Mesodermal cell (in vitro differentiated cells): ENCODE measurements around the gene ORAI2.
"Not testable (repeated sequence)": the region's sequence is repeated elsewhere in the genome, so short reads cannot be mapped to it uniquely, and the experiment has no call there.

Source experiments
- H3K27ac ChIP-seq: 2 replicates; pipeline ENCODE4 v1.7.0; 2013; ENCODE audit warnings: mild to moderate bottlenecking, low read depth, low read length, moderate library complexity; ENCODE audit not compliant: severe bottlenecking
- H3K36me3 ChIP-seq: 2 replicates; pipeline ENCODE4 v1.7.1; 2013; ENCODE audit warnings: mild to moderate bottlenecking, low read length, moderate library complexity; ENCODE audit not compliant: control insufficient read depth, insufficient read depth
- H3K4me1 ChIP-seq: one replicate; pipeline ENCODE4 v1.7.1; 2013; ENCODE audit warnings: mild to moderate bottlenecking, low read length; ENCODE audit not compliant: insufficient read depth, control insufficient read depth, poor library complexity, severe bottlenecking
- H3K4me3 ChIP-seq: 2 replicates; pipeline ENCODE4 v1.7.0; 2013; ENCODE audit warnings: low read length, control low read depth, mild to moderate bottlenecking; ENCODE audit not compliant: insufficient read depth, poor library complexity, severe bottlenecking; ENCODE audit errors: extremely low read depth
- H3K9me3 ChIP-seq: 2 replicates; pipeline ENCODE4 v1.7.1; 2013; ENCODE audit warnings: mild to moderate bottlenecking, low read length, moderate library complexity; ENCODE audit not compliant: control insufficient read depth
- WGBS, 2 experiments: methylation state at CpG; one replicate each; pipeline ENCODE4 v1.1.5; 2013; ENCODE audit warnings: missing lambda C conversion rate in 2 of 2; ENCODE audit not compliant: insufficient coverage in 2 of 2; 5-methylcytosine and 5-hydroxymethylcytosine counted together

ORAI2 gene

GRCh38 chr7:102469972-102470825 lies 36.8 kb downstream of the ORAI2 start:
- Histone ChIP-seq H3K4me1 (no peaks in the 10 kb centered on the region), H3K9me3 (no peaks in the 10 kb centered on the region), H3K27ac (no peak overlapping the region), H3K4me3 (no peak overlapping the region), H3K36me3 (peaks cover 31% of the 10 kb centered on the region)
- WGBS, 2 experiments = 84 to 89% methylated on average over 15 of the region's 20 CpGs

GRCh38 chr7:102471791-102472125 lies 38.4 kb downstream of the ORAI2 start:
- H3K9me3 ChIP-seq = no peaks in the 10 kb centered on the region
- H3K36me3 ChIP-seq = peaks cover 28% of the 10 kb centered on the region
- H3K4me1 ChIP-seq = no peaks in the 10 kb centered on the region
- H3K27ac ChIP-seq = no peak overlapping the region
- WGBS, 2 experiments = 94% methylated on average over 5 of the region's 6 CpGs
- no peak overlapping the region for H3K4me3 ChIP-seq

- Histone ChIP-seq H3K4me3 (no peak overlapping the region), H3K27ac (no peak overlapping the region), H3K36me3 (peaks cover 25% of the 10 kb centered on the region), H3K9me3 (no peaks in the 10 kb centered on the region), H3K4me1 (no peaks in the 10 kb centered on the region)
- WGBS, 2 experiments = 91 to 92% methylated on average over 20 to 21 of the region's 31 CpGs
These were observed 39.0 kb downstream of the ORAI2 start for GRCh38 chr7:102472126-102473041.

GRCh38 chr7:102473271-102473991 lies 40.1 kb downstream of the ORAI2 start:
- Histone ChIP-seq H3K36me3 (peaks cover 25% of the 10 kb centered on the region), H3K4me3 (no peak overlapping the region), H3K9me3 (no peaks in the 10 kb centered on the region), H3K4me1 (no peaks in the 10 kb centered on the region), H3K27ac (no peak overlapping the region)
- 96 to 98% methylated on average over 9 to 18 of the region's 23 CpGs for WGBS, 2 experiments

GRCh38 chr7:102474116-102474515 lies 40.7 kb downstream of the ORAI2 start:
- peaks cover 25% of the 10 kb centered on the region for H3K36me3 ChIP-seq
- H3K27ac ChIP-seq, H3K4me1 ChIP-seq, H3K9me3 ChIP-seq, H3K4me3 ChIP-seq: not testable (repeated sequence)
- WGBS, 2 experiments = no CpG with 5 or more reads among the region's 14 CpGs

- not testable (repeated sequence) for H3K4me1 ChIP-seq, H3K4me3 ChIP-seq, H3K27ac ChIP-seq, H3K9me3 ChIP-seq
- H3K36me3 ChIP-seq = peaks cover 22% of the 10 kb centered on the region
- 100% methylated on average over 2 of the region's 19 CpGs; no CpG with 5 or more reads in 1 of the 2 experiments for WGBS, 2 experiments
These were observed 41.5 kb downstream of the ORAI2 start for GRCh38 chr7:102474736-102475435.

- not testable (repeated sequence) for H3K4me1 ChIP-seq, H3K9me3 ChIP-seq, H3K27ac ChIP-seq, H3K36me3 ChIP-seq
- 0% methylated on average over 5 of the region's 72 CpGs; no CpG with 5 or more reads in 1 of the 2 experiments for WGBS, 2 experiments
- peak within 1 kb of the TSS; percentile 33 for H3K4me3 ChIP-seq
These were observed 45.2 kb downstream of the ORAI2 start, which contains the start of gene POLR2J for GRCh38 chr7:102478314-102479208. TSS of gene POLR2J (minus strand) at chr7:102478922. CDS start at chr7:102478860, 62 bp downstream.

GRCh38 chr7:102479209-102479584 lies 45.8 kb downstream of the ORAI2 start:
- WGBS, 2 experiments = no CpG with 5 or more reads among the region's 10 CpGs
- not testable (repeated sequence) for H3K36me3 ChIP-seq, H3K4me3 ChIP-seq, H3K27ac ChIP-seq, H3K4me1 ChIP-seq, H3K9me3 ChIP-seq

GRCh38 chr7:102479982-102480637 lies 46.7 kb downstream of the ORAI2 start:
- not testable (repeated sequence) for H3K4me3 ChIP-seq, H3K27ac ChIP-seq
- no CpG with 5 or more reads among the region's 11 CpGs for WGBS, 2 experiments

More at GRCh38 chr7:102479982-102480637, 46.7 kb downstream of the ORAI2 start:
- not testable (repeated sequence) for H3K9me3 ChIP-seq, H3K36me3 ChIP-seq, H3K4me1 ChIP-seq
